Type B pancreatic cell (in vitro differentiated cells): Measurements from ENCODE around the gene BLNK. TPM values are rescaled to one million over a fixed set of nuclear protein-coding genes. Genes with fewer than 3 reads are reported as not detected.

Experiments
- DNase-seq: peaks from one replicate; pipeline ENCODE4 v3.0.0; 2021; ENCODE audit warnings: mixed read lengths; ENCODE audit not compliant: unreplicated experiment; ENCODE audit errors: extremely low spot score
- H3K27ac Mint-ChIP-seq: 2 replicates; pipeline ENCODE4 v1.8.0; 2021; ENCODE audit warnings: mild to moderate bottlenecking, mixed read lengths
- H3K27me3 Mint-ChIP-seq: 2 replicates; pipeline ENCODE4 v1.8.0; 2021; ENCODE audit warnings: mixed read lengths
- H3K36me3 Mint-ChIP-seq: 2 replicates; pipeline ENCODE4 v1.8.0; 2021; ENCODE audit warnings: mixed read lengths
- H3K4me1 Mint-ChIP-seq: one replicate; pipeline ENCODE4 v1.8.0; 2021; ENCODE audit warnings: mixed read lengths; ENCODE audit not compliant: unreplicated experiment
- H3K4me3 Mint-ChIP-seq: 2 replicates; pipeline ENCODE4 v1.8.0; 2021; ENCODE audit warnings: mild to moderate bottlenecking, mixed read lengths
- H3K9me3 Mint-ChIP-seq: 2 replicates; pipeline ENCODE4 v1.8.0; 2021; ENCODE audit warnings: mixed read lengths
- CTCF ChIP-seq: fragments of 200-600 bp; sonication (generic); conservative IDR thresholded peaks from 2 replicates; pipeline ENCODE4 v1.5.0; 2021; ENCODE audit warnings: antibody characterized with exemption, mild to moderate bottlenecking
- total RNA-seq: library from RNA; stranded (reverse); gene quantifications from 2 replicates; pipeline ENCODE4 v1.2.1, GENCODE V29; 2021; ENCODE audit warnings: low replicate concordance

BLNK gene
- total RNA-seq, 1 donor from 2014 or later, result 21.7 TPM

DNA sequence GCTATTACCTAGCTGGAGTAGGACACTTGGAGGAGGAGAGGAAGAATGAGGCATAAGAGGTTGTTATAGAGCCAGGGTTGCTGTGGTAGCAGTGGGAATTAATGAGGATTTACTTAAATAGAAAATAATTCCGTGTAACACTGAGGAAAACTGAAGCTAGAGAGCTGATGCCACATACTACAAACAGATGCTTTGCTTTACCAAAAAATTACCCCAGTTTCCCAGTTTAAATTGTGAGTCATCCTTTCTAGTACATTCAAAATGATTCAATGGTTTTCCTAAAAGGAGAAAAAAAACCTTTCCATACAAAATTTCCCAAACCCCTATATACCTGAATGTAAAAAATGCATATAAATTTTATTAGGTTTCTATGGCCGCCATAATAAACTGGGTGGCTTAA lies 82.9 kb downstream of the BLNK start:
- no peak for TF ChIP-seq CTCF
- H3K4me1 Mint-ChIP-seq, result no peaks in the 10 kb centered on the region
- no peak overlapping the region for H3K27ac Mint-ChIP-seq
- no peak for DNase-seq
- H3K27me3 Mint-ChIP-seq, result peaks cover 4% of the 10 kb centered on the region
- no peak overlapping the region for H3K4me3 Mint-ChIP-seq
- H3K9me3 Mint-ChIP-seq, result peaks cover 12% of the 10 kb centered on the region
- H3K36me3 Mint-ChIP-seq, result peaks cover 7% of the 10 kb centered on the region

DNA sequence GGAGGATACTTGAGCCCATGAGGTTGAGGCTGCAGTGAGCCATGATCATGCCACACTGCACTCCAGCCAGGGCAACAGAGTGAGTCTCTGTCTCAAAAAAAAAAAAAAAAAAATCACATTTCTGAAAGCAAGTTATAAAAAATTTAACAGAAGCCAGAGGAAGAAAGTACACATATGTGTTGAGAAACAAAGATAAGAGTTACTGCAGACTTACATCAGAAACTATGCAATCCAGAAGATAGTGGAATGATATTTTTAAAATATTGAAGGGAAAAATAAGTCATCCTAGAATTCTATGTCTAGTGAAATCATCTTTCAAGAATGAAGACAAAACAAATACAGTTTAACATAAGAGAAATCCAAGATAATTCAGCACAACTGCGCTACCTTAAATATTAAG lies 94.4 kb downstream of the BLNK start:
- H3K27me3 Mint-ChIP-seq, result no peaks in the 10 kb centered on the region
- H3K36me3 Mint-ChIP-seq, result no peaks in the 10 kb centered on the region
- no peak overlapping the region for H3K4me3 Mint-ChIP-seq
- H3K27ac Mint-ChIP-seq, result no peak overlapping the region
- no peak for TF ChIP-seq CTCF
- no peaks in the 10 kb centered on the region for H3K4me1 Mint-ChIP-seq
- no peak for DNase-seq
- H3K9me3 Mint-ChIP-seq, result peaks cover 7% of the 10 kb centered on the region

DNA sequence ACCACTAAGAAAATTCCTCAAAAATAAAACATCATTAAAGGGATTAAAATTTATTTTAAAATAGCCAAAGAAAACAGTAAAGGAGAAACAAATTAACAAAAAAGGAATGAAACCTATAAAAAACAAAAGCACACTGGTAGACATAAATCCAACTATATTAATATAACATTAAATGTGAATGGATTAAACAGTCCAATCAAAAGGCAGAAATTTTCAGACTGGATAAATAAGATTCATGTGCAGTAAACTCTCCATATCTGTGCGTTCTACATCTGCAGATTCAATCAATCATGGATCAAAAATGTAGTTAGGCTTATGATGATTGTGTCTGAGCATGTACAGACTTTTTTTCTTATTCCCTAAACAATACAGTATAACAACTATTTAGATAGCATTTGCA lies 98.7 kb downstream of the BLNK start:
- H3K27me3 Mint-ChIP-seq, result no peaks in the 10 kb centered on the region
- no peak overlapping the region for H3K4me3 Mint-ChIP-seq
- peaks cover 1% of the 10 kb centered on the region for H3K9me3 Mint-ChIP-seq
- H3K27ac Mint-ChIP-seq, result no peak overlapping the region
- no peak for TF ChIP-seq CTCF
- no peak for DNase-seq
- peaks cover 12% of the 10 kb centered on the region for H3K36me3 Mint-ChIP-seq
- no peaks in the 10 kb centered on the region for H3K4me1 Mint-ChIP-seq

- Mint-ChIP-seq H3K27ac (no peak overlapping the region), H3K4me1 (no peaks in the 10 kb centered on the region), H3K4me3 (no peak overlapping the region), H3K27me3 (no peaks in the 10 kb centered on the region), H3K9me3 (no peaks in the 10 kb centered on the region), H3K36me3 (peaks cover 12% of the 10 kb centered on the region)
- TF ChIP-seq CTCF, result no peak
- DNase-seq, result no peak
Measured at GRCh38 chr10:96170230-96170629, 101.1 kb downstream of the BLNK start.

DNA sequence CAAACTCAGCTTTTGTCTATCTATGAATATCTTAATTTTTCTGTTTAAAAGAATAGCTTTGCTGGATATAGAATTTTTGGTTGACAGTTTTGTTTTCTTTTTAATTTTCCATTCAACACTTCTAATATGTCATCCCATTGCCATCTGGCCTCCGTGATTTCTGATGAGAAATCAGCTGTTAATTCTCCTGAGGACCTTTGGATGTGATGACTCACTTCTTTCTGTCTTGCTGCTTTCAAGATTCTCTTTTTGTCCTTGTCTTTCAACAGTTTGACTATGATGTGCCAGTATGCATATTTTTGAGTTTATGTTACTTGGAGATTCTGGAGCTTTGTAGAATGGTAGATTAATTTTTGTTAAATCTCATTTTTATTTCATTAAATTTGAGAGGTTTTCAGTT lies 102.8 kb downstream of the BLNK start:
- no peaks in the 10 kb centered on the region for H3K9me3 Mint-ChIP-seq
- TF ChIP-seq CTCF, result no peak

GRCh38 chr10:96165726-96166125 lies 105.6 kb downstream of the BLNK start:
- Mint-ChIP-seq H3K4me1 (no peaks in the 10 kb centered on the region), H3K27me3 (no peaks in the 10 kb centered on the region), H3K4me3 (no peak overlapping the region), H3K27ac (no peak overlapping the region), H3K36me3 (peaks cover 23% of the 10 kb centered on the region), H3K9me3 (no peaks in the 10 kb centered on the region)
- no peak for DNase-seq
- no peak for TF ChIP-seq CTCF

More for the DNA sequence above, 102.8 kb downstream of the BLNK start:
- Mint-ChIP-seq H3K36me3 (peaks cover 19% of the 10 kb centered on the region), H3K4me3 (no peak overlapping the region), H3K27me3 (no peaks in the 10 kb centered on the region), H3K4me1 (no peaks in the 10 kb centered on the region), H3K27ac (no peak overlapping the region)
- DNase-seq, result no peak
